Spleen (tissue), 13 donors: Measurements from ENCODE around the gene UBA52. TPM values are rescaled to one million over a fixed set of nuclear protein-coding genes. Genes with fewer than 3 reads are reported as not detected.
"Not testable (repeated sequence)": the region's sequence is repeated elsewhere in the genome, so short reads cannot be mapped to it uniquely, and the experiment has no call there.

Experiments used
- DNase-seq: peaks from one replicate; pipeline ENCODE4 v3.0.0-alpha.2; 2020
- H3K27ac ChIP-seq, 8 donors: fragments of 200-600 bp; sonication (generic) in 7 of 8; 1 replicate in 4 of 8; 2 replicates in 4 of 8; pipeline versions ENCODE4 v1.5.0 to v1.8.0; 2016 to 2021; ENCODE audit warnings: inconsistent platforms in 4 of 8, mild to moderate bottlenecking in 4 of 8, moderate library complexity in 1 of 8
- H3K27me3 ChIP-seq, 7 donors: fragments of 200-600 bp; sonication (generic) in 6 of 7; replicated peaks in 1 of 7; 1 replicate in 4 of 7; 2 replicates in 3 of 7; pipeline versions ENCODE4 v1.5.0 to v1.8.0; 2016 to 2021; ENCODE audit warnings: inconsistent platforms in 3 of 7, mild to moderate bottlenecking in 1 of 7
- H3K36me3 ChIP-seq, 6 donors: fragments of 200-600 bp; sonication (generic) in 5 of 6; 1 replicate in 4 of 6; 2 replicates in 2 of 6; pipeline versions ENCODE4 v1.5.0 to v1.8.0; 2016 to 2021; ENCODE audit warnings: inconsistent platforms in 2 of 6
- H3K4me1 ChIP-seq, 6 donors: fragments of 200-600 bp; sonication (generic) in 5 of 6; 1 replicate in 3 of 6; 2 replicates in 3 of 6; pipeline versions ENCODE4 v1.5.0 to v1.8.0; 2016 to 2021; ENCODE audit warnings: inconsistent platforms in 3 of 6
- H3K4me3 ChIP-seq, 8 donors: fragments of 200-600 bp; sonication (generic) in 7 of 8; 1 replicate in 4 of 8; 2 replicates in 4 of 8; pipeline versions ENCODE4 v1.5.0 to v1.8.0; 2016 to 2021; ENCODE audit warnings: inconsistent platforms in 4 of 8, mild to moderate bottlenecking in 4 of 8, moderate library complexity in 2 of 8
- H3K9me3 ChIP-seq, 8 donors: fragments of 200-600 bp; sonication (generic) in 7 of 8; 1 replicate in 4 of 8; 2 replicates in 4 of 8; pipeline versions ENCODE4 v1.5.0 to v1.8.0; 2016 to 2021; ENCODE audit warnings: inconsistent platforms in 4 of 8
- POLR2A ChIP-seq, 3 donors: fragments of 450-650 bp; IDR thresholded peaks; one replicate each; pipeline ENCODE4 v1.5.1; 2017; ENCODE audit warnings: antibody characterized with exemption in 3 of 3, mild to moderate bottlenecking in 1 of 3
- POLR2AphosphoS5 ChIP-seq, 3 donors: sonication (generic); formaldehyde crosslinking; IDR thresholded peaks; one replicate each; pipeline ENCODE4 v1.5.1; 2017; ENCODE audit warnings: antibody characterized with exemption in 3 of 3
- WGBS, 5 donors: extraction: QIAGEN DNeasy Blood & Tissue Kit in 3 of 5; methylation state at CpG; one replicate each; pipeline versions ENCODE4 v1.1.5 to v1.1.7; 2013 to 2018; 5-methylcytosine and 5-hydroxymethylcytosine counted together
- intact Hi-C: fragments of 100-400 bp; cut with DNase I; formaldehyde crosslinking; loops from one replicate; pipeline ENCODE4 v1.15.0; 2023; ENCODE audit warnings: low total_unique reads
- long read RNA-seq, 2 donors: transcript quantifications; one replicate each; lab custom pipeline, GENCODE V29; 2026
- polyA plus RNA-seq, 3 donors: library from polyadenylated mRNA; stranded (reverse); fragments of 200-250 nt; gene quantifications; one replicate each; pipeline ENCODE4 v1.2.1, GENCODE V29; 2013
- total RNA-seq, 7 donors: library from RNA; depleted of rRNA in 3 of 7; stranded (reverse); fragments of >200 nt in 3 of 7; fragmentation: NEBNext Ultra II Directional in 4 of 7; extraction: Animal tissue kit (Norgen Biotek cat#: 25700) in 4 of 7; gene quantifications; one replicate each; pipeline versions ENCODE4 v1.1.0 to v1.2.1, GENCODE V29; 2016 to 2021
- TF ChIP-seq, protein P1 (sequence below), 11 experiments: fragments of 200-600 bp in 7 of 11; fragments of 450-650 bp in 4 of 11; sonication (generic) in 4 of 11; IDR thresholded peaks in 8 of 11; conservative IDR thresholded peaks in 3 of 11; 1 replicate in 7 of 11; 2 replicates in 4 of 11; pipeline versions ENCODE4 v1.4.0 to v1.8.0; 2016 to 2021; ENCODE audit warnings: antibody characterized with exemption in 11 of 11, inconsistent platforms in 4 of 11, mild to moderate bottlenecking in 1 of 11
- donor health status: healthy with polysubstance abuse.
- donor health status: DM: no; HTN: no; CAD: no; lungs with moderate emphysema.
- donor health status: DM: no; HTN: no; CAD: no.
- donor health status: Bipolar disorder and iron deficiency.
- donor health status: healthy.
- donor health status: DM: no; HTN: no; CAD: no.
- donor health status: DM: yes; HTN: yes; CAD: no.

UBA52 gene
- 1,000 to 10,000 TPM in 3 of 7 donors, 100 to 1,000 TPM in 4; 650 to 1,362 (median 985) TPM for total RNA-seq
- polyA plus RNA-seq, result 1,000 to 10,000 TPM; 1,341 to 2,132 (median 1,852) TPM
- long read RNA-seq, donor 1, transcript UBA52-202 (5 exons, 2,845 nt), result minor isoform, 216 of 879 reads
- long read RNA-seq, donor 1, transcript UBA52-209 (4 exons, 514 nt), result minor isoform, 215 of 879 reads
- long read RNA-seq, donor 1, transcript UBA52-201 (5 exons, 572 nt), result major isoform, 329 of 879 reads
- long read RNA-seq, donor 1, partial matches to known transcripts, result 55 of 879 reads
- long read RNA-seq, donor 1, other reads (novel, unspliced or antisense), result 59 of 879 reads
- long read RNA-seq, donor 2, transcript UBA52-209 (4 exons, 514 nt), result minor isoform, 147 of 703 reads
- long read RNA-seq, donor 2, transcript UBA52-202 (5 exons, 2,845 nt), result minor isoform, 175 of 703 reads
- long read RNA-seq, donor 2, transcript UBA52-201 (5 exons, 572 nt), result major isoform, 271 of 703 reads
- long read RNA-seq, donor 2, partial matches to known transcripts, result 62 of 703 reads
- long read RNA-seq, donor 2, other reads (novel, unspliced or antisense), result 42 of 703 reads

DNA sequence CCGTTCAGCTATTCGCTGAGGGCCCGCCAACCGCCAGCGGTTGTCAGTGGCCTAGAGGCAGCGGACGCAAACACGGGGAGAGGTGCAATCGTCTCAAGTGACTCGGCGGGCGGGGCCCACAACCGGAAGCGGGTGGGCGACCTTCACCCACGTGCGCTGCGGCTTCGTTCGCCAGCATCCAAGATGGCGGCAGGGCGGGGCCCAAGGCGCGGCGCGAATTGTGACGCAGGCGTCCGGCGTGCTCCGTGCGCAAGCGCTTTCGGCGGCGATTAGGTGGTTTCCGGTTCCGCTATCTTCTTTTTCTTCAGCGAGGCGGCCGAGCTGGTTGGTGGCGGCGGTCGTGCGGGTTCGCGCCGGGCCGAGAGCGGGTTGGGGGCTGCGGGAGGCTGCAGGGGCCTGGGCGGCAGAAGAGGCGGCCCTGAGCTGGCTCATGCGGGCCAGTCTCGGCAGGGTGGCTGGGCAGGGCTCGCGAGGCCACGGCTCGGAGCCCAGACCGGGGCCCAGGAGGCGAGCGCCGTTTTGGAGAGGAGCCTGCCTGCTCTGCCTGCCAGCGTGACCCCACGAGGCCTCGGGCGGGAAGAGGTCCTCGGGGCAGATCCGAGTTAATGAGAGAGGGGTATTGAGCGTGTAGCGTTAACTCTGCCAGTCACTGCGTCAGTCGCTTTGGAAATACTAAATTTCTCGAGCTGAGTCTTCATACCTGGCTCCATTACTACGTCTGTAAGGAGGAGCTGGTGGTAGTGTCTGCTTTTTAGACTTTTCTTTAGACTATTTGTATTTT lies at the start of gene UBA52:
Gene UBA52, plus strand, starts transcription at position 294 of the 781 bp plus-strand sequence. CDS start 1,444 bp downstream, outside the sequence.
- 0 to 1% (median 0%) methylated on average over 30 to 75 of the region's 75 CpGs for WGBS, 5 donors
- Histone ChIP-seq H3K4me1 (peaks cover 9 to 40% (median 25%) of the 10 kb centered on the region in 6 donors), H3K27me3 (no peaks in the 10 kb centered on the region), H3K4me3 (peak within 1 kb of the TSS; percentile 67 to 98 (median 90)), H3K36me3 (peaks cover 4 to 73% (median 65%) of the 10 kb centered on the region in 6 donors), H3K27ac (peak within 1 kb of the TSS; percentile 88 to 98 (median 95)), H3K9me3 (no peaks in the 10 kb centered on the region)
- intact Hi-C loops, result loop anchor here (10.0 kb wide), 1 partner anchor 107 kb away; no protein-coding TSS in a partner anchor
- TF ChIP-seq, protein P1, sequence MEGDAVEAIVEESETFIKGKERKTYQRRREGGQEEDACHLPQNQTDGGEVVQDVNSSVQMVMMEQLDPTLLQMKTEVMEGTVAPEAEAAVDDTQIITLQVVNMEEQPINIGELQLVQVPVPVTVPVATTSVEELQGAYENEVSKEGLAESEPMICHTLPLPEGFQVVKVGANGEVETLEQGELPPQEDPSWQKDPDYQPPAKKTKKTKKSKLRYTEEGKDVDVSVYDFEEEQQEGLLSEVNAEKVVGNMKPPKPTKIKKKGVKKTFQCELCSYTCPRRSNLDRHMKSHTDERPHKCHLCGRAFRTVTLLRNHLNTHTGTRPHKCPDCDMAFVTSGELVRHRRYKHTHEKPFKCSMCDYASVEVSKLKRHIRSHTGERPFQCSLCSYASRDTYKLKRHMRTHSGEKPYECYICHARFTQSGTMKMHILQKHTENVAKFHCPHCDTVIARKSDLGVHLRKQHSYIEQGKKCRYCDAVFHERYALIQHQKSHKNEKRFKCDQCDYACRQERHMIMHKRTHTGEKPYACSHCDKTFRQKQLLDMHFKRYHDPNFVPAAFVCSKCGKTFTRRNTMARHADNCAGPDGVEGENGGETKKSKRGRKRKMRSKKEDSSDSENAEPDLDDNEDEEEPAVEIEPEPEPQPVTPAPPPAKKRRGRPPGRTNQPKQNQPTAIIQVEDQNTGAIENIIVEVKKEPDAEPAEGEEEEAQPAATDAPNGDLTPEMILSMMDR (IDR thresholded peaks at IDR 0.05 in 8 of 11, conservative IDR thresholded peaks at IDR 0.05 in 3 of 11), result peak in 3 of 11 experiments; percentile 31 to 36 (median 32)
- peak in 1 of 3 donors; percentile 61 for TF ChIP-seq POLR2A (IDR thresholded peaks at IDR 0.05)
- TF ChIP-seq POLR2AphosphoS5 (IDR thresholded peaks at IDR 0.05), result peak; percentile 95 to 99 (median 97)
- peak; percentile 99 for DNase-seq

DNA sequence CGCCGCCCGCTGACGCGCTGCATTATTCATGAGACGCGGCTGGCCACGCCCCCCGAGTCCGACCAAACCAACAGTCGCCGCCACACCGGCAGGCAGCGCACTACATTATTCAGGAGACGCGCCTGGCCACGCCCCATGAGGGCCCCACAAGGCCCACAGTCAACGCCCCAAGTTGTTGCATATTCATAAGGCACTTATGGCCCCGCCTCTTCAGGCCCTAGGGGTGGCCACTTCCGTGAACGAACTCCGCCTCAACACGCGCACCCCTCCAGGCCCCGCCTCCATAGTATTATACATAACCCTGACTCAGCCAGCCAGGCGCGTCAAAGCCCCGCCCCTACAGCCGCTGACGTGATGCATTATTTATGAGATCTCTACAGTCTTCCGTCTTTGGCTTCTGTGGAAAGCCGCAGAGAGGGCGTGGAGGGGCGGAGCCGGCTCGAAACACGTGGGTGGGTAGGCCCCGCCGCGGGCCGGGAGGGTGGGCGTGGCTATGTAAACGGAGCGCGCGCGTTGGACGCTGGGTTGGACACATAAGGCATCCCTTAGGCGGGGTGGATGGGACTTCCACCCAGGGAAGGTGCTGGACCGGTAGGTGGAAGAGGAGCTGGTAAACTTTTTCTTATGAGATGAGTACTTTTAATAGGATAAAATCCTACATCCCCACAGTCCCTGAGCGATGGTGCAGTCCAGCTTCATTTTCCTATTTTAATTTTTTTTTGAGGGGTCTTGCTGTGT lies 49.4 kb upstream of the UBA52 start:
- peak; percentile 100 for DNase-seq
- Histone ChIP-seq H3K27ac (peak overlapping the region; percentile 95 to 99 (median 98)), H3K27me3 (no peaks in the 10 kb centered on the region), H3K9me3 (no peaks in the 10 kb centered on the region), H3K36me3 (no peaks in the 10 kb centered on the region), H3K4me3 (peak overlapping the region; percentile 56 to 99 (median 92)), H3K4me1 (peaks cover 9 to 57% (median 39%) of the 10 kb centered on the region in 6 donors)
- TF ChIP-seq POLR2AphosphoS5 (IDR thresholded peaks at IDR 0.05) (peak; percentile 56 to 68 (median 58)), POLR2A (IDR thresholded peaks at IDR 0.05) (peak in 1 of 3 donors; percentile 4)
- TF ChIP-seq, protein P1 (IDR thresholded peaks at IDR 0.05 in 8 of 11, conservative IDR thresholded peaks at IDR 0.05 in 3 of 11), result peak in 6 of 11 experiments; percentile 25 to 76 (median 56)
- 1 to 2% (median 1%) methylated on average over 43 to 51 of the region's 51 CpGs for WGBS, 5 donors
- intact Hi-C loops, result no loop called here

DNA sequence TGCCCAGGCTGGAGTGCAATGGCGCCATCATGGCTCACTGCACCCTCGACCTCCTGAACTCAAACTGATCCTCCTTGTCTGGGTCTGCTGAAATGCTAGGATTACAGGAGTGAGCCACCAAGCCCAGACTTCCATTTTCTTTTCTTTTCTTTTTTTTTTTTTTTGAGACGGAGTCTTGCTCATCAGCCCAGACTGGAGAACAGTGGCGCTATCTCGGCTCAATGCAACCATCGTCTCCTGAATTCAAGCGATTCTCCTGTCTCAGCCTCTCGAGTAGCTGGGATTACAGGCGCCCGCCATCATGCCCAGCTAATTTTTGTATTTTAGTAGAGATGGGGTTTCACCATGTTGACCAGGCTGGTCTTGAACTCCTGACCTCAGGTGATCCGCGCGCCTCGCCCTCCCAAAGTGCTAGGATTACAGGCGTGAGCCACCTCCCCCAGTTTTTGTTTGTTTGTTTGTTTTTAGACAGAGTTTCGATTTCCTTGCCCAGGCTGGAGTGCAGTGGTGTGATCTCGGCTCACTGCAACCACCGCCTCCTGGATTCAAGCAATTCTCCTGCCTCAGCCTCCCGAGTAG lies 48.7 kb upstream of the UBA52 start:
- 74 to 82% (median 77%) methylated on average over 19 of the region's 19 CpGs for WGBS, 5 donors
- H3K36me3 ChIP-seq, DNase-seq, H3K9me3 ChIP-seq, H3K27me3 ChIP-seq, intact Hi-C loops: not testable (repeated sequence)
- H3K27ac ChIP-seq, result peak overlapping the region; percentile 12 to 99 (median 88)
- peaks cover 6 to 56% (median 35%) of the 10 kb centered on the region in 6 donors for H3K4me1 ChIP-seq
- peak overlapping the region in 4 of 8 donors; percentile 13 to 98 (median 88) for H3K4me3 ChIP-seq

DNA sequence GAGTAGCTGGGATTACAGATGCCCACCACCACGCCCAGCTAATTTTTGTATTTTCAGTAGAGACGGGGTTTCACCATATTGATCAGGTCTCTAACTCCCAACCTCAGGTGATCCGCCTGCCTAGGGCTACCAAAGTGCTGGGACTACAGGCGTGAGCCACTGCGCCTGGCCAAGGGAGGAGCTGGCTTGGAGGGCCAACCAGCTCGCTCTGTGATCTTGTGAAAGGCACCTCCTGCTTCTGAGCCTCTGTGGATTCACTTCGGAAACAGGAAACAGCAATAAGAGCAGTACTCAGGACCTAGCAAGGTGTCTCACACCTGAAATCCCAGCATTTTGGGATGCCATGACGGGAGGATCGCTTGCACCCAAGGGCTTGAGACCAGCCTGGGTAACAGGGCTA lies 47.8 kb upstream of the UBA52 start:
- no peak for TF ChIP-seq POLR2AphosphoS5 (IDR thresholded peaks at IDR 0.05)
- TF ChIP-seq, protein P1 (IDR thresholded peaks at IDR 0.05 in 8 of 11, conservative IDR thresholded peaks at IDR 0.05 in 3 of 11), result no peak
- TF ChIP-seq POLR2A (IDR thresholded peaks at IDR 0.05), result no peak
- DNase-seq, result no peak
- H3K9me3 ChIP-seq, result no peaks in the 10 kb centered on the region
- peaks cover 6 to 47% (median 27%) of the 10 kb centered on the region in 6 donors for H3K4me1 ChIP-seq
- no peaks in the 10 kb centered on the region for H3K27me3 ChIP-seq
- H3K27ac ChIP-seq, result no peak overlapping the region
- H3K36me3 ChIP-seq, result no peaks in the 10 kb centered on the region
- intact Hi-C loops, result no loop called here
- WGBS, 5 donors, result 84 to 95% (median 91%) methylated on average over 9 of the region's 9 CpGs
- no peak overlapping the region for H3K4me3 ChIP-seq
